Measurements from ENCODE around the gene ZFPL1. TPM values are rescaled to one million over a fixed set of nuclear protein-coding genes. Genes with fewer than 3 reads are reported as not detected.

The ZFPL1 gene
- total RNA-seq, 3 donors from 2014 or later (not counting 1 experiment from before 2014, with no cell fraction given): 49.8 to 60.2 (median 50.8) TPM

DNA sequence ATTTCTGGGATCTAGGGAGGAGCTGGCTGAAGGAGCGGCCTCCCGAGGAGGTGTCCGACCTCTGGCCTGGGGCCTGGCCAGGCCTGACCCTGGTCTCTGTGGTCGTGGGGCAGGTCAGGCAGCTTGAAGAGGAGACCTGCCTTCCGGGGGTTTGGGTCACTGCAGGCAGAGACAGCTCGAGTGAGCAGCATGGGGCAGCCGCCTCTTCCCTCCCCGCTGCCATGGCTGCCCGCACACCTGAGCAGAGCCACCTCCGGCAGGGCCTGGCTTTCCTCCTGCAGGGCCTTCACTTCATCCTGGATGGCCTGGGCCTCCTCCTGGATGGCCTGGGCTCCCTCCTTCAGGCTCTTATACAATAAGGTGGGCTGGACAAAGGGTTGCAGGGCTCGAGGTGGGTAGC lies 17.7 kb upstream of the ZFPL1 start:
- no peak overlapping the region for H3K27ac ChIP-seq (ENCODE audit: low read length)
- intact Hi-C loops (cut with micrococcal nuclease): no loop called here
- ATAC-seq: no peak
- no peaks in the 10 kb centered on the region for H3K4me1 ChIP-seq (ENCODE audit: control insufficient read depth, insufficient read depth, low read length)
- H3K27me3 ChIP-seq (ENCODE audit: control insufficient read depth, insufficient read depth, low read length): no peaks in the 10 kb centered on the region
- H3K27ac Mint-ChIP-seq: no peak overlapping the region
- TF ChIP-seq, protein P1, sequence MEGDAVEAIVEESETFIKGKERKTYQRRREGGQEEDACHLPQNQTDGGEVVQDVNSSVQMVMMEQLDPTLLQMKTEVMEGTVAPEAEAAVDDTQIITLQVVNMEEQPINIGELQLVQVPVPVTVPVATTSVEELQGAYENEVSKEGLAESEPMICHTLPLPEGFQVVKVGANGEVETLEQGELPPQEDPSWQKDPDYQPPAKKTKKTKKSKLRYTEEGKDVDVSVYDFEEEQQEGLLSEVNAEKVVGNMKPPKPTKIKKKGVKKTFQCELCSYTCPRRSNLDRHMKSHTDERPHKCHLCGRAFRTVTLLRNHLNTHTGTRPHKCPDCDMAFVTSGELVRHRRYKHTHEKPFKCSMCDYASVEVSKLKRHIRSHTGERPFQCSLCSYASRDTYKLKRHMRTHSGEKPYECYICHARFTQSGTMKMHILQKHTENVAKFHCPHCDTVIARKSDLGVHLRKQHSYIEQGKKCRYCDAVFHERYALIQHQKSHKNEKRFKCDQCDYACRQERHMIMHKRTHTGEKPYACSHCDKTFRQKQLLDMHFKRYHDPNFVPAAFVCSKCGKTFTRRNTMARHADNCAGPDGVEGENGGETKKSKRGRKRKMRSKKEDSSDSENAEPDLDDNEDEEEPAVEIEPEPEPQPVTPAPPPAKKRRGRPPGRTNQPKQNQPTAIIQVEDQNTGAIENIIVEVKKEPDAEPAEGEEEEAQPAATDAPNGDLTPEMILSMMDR (IDR thresholded peaks at IDR 0.05): no peak
- H3K4me3 Mint-ChIP-seq: no peak overlapping the region
- peaks cover 0 to 7% of the 10 kb centered on the region in 2 donors for H3K27me3 Mint-ChIP-seq (ENCODE audit: low read depth in 2 of 2)
- H3K9me3 Mint-ChIP-seq: no peaks in the 10 kb centered on the region
- H3K36me3 ChIP-seq (ENCODE audit: control insufficient read depth, insufficient read depth, low read length): no peaks in the 10 kb centered on the region
- H3K4me1 Mint-ChIP-seq: no peaks in the 10 kb centered on the region
- no peak overlapping the region for H3K4me3 ChIP-seq (ENCODE audit: low read length)
- H3K9me3 ChIP-seq (ENCODE audit: control insufficient read depth, insufficient read depth, low read length): no peaks in the 10 kb centered on the region
- WGBS (ENCODE audit: insufficient coverage): 91% methylated on average over 11 of the region's 11 CpGs
- no peak for DNase-seq
- H3K36me3 Mint-ChIP-seq: no peaks in the 10 kb centered on the region

DNA sequence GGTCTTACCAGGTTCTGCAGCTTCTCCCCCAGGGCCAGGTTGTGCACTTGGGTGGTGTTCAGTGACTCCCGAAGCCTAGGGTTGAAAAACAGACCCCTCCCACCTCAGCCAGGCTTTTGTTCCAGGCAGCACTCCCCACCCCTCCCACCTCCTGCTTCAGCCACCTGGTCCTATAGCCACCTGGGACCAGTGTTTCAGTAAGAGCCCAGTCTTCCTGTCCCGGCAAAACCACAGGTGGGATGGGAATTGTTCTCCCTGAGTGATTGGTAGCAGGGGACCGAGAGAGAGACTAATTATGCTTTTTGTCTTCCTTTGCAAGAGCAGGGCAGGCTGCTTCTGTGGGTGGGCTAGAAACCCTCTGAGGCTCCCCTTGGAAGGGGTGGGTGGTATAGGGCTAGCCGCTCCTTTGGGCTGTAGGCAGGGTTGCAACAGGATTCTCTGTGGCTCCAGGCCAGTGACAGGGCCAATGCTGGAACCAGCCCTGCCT lies 17.2 kb upstream of the ZFPL1 start:
- no peaks in the 10 kb centered on the region for H3K4me1 ChIP-seq (ENCODE audit: control insufficient read depth, insufficient read depth, low read length)
- Mint-ChIP-seq H3K4me1 (no peaks in the 10 kb centered on the region), H3K27me3 (ENCODE audit: low read depth in 2 of 2) (peaks cover 0 to 7% of the 10 kb centered on the region in 2 donors), H3K36me3 (no peaks in the 10 kb centered on the region), H3K4me3 (no peak overlapping the region), H3K27ac (no peak overlapping the region), H3K9me3 (no peaks in the 10 kb centered on the region)
- DNase-seq (no peak), ATAC-seq (no peak)
- H3K36me3 ChIP-seq (ENCODE audit: control insufficient read depth, insufficient read depth, low read length): no peaks in the 10 kb centered on the region
- TF ChIP-seq, protein P1 (IDR thresholded peaks at IDR 0.05): no peak
- intact Hi-C loops (cut with micrococcal nuclease): no loop called here
- no peaks in the 10 kb centered on the region for H3K9me3 ChIP-seq (ENCODE audit: control insufficient read depth, insufficient read depth, low read length)
- 91% methylated on average over 4 of the region's 4 CpGs for WGBS (ENCODE audit: insufficient coverage)
- no peak overlapping the region for H3K27ac ChIP-seq (ENCODE audit: low read length)
- no peaks in the 10 kb centered on the region for H3K27me3 ChIP-seq (ENCODE audit: control insufficient read depth, insufficient read depth, low read length)
- no peak overlapping the region for H3K4me3 ChIP-seq (ENCODE audit: low read length)

DNA sequence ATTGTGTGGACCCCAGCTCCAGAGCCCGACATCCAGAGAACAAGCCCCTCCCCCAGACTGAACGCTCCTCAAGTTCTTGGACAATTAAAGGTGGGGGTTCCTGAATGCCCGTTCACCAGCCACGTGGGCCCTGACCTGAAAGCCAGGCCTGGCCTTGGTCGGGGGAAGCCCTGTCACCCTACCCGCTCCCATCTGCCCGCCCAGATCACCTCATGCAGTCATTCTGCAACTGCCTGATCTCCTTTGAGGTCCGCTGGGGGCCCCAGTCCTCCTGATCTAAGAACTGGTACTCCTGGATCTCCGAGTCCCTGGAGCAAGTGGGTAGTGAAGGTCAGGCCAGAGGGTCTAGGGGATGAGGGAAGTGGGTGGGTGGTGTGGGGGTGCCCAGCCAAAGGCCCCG lies 16.6 kb upstream of the ZFPL1 start:
- H3K27me3 Mint-ChIP-seq (ENCODE audit: low read depth in 2 of 2): peaks cover 0 to 5% of the 10 kb centered on the region in 2 donors
- ATAC-seq (no peak), DNase-seq (no peak)
- no peaks in the 10 kb centered on the region for H3K9me3 Mint-ChIP-seq
- intact Hi-C loops (cut with micrococcal nuclease): no loop called here
- Histone ChIP-seq H3K27ac (ENCODE audit: low read length) (no peak overlapping the region), H3K4me1 (ENCODE audit: control insufficient read depth, insufficient read depth, low read length) (no peaks in the 10 kb centered on the region), H3K4me3 (ENCODE audit: low read length) (no peak overlapping the region), H3K27me3 (ENCODE audit: control insufficient read depth, insufficient read depth, low read length) (no peaks in the 10 kb centered on the region), H3K36me3 (ENCODE audit: control insufficient read depth, insufficient read depth, low read length) (no peaks in the 10 kb centered on the region), H3K9me3 (ENCODE audit: control insufficient read depth, insufficient read depth, low read length) (no peaks in the 10 kb centered on the region)
- H3K4me1 Mint-ChIP-seq: no peaks in the 10 kb centered on the region
- TF ChIP-seq, protein P1 (IDR thresholded peaks at IDR 0.05): no peak
- no peak overlapping the region for H3K27ac Mint-ChIP-seq
- H3K36me3 Mint-ChIP-seq: no peaks in the 10 kb centered on the region
- 87% methylated on average over 10 of the region's 10 CpGs for WGBS (ENCODE audit: insufficient coverage)
- H3K4me3 Mint-ChIP-seq: no peak overlapping the region

GRCh38 chr11:65069217-65069616 lies 14.8 kb upstream of the ZFPL1 start:
- no peak overlapping the region for H3K4me3 ChIP-seq (ENCODE audit: low read length)
- H3K27me3 ChIP-seq (ENCODE audit: control insufficient read depth, insufficient read depth, low read length): no peaks in the 10 kb centered on the region
- Mint-ChIP-seq H3K27me3 (ENCODE audit: low read depth in 2 of 2) (no peaks in the 10 kb centered on the region), H3K4me3 (no peak overlapping the region), H3K27ac (no peak overlapping the region), H3K9me3 (no peaks in the 10 kb centered on the region), H3K4me1 (no peaks in the 10 kb centered on the region), H3K36me3 (no peaks in the 10 kb centered on the region)
- H3K4me1 ChIP-seq (ENCODE audit: control insufficient read depth, insufficient read depth, low read length): no peaks in the 10 kb centered on the region
- H3K27ac ChIP-seq (ENCODE audit: low read length): no peak overlapping the region
- intact Hi-C loops (cut with micrococcal nuclease): no loop called here
- ATAC-seq: no peak
- 37% methylated on average over 9 of the region's 9 CpGs for WGBS (ENCODE audit: insufficient coverage)
- no peaks in the 10 kb centered on the region for H3K9me3 ChIP-seq (ENCODE audit: control insufficient read depth, insufficient read depth, low read length)
- H3K36me3 ChIP-seq (ENCODE audit: control insufficient read depth, insufficient read depth, low read length): no peaks in the 10 kb centered on the region
- TF ChIP-seq, protein P1 (IDR thresholded peaks at IDR 0.05): no peak
- no peak for DNase-seq
